Occipital lobe (tissue), 2 donors: Measurements from ENCODE around the gene AHNAK. TPM values are rescaled to one million over a fixed set of nuclear protein-coding genes. Genes with fewer than 3 reads are reported as not detected.

ENCODE experiments used
- DNase-seq: peaks from one replicate; lab custom pipeline; 2025; lab: John Stamatoyannopoulos, UW
- total RNA-seq: library from RNA; depleted of rRNA; stranded (reverse); fragments of >200 nt; gene quantifications from one replicate; pipeline ENCODE4 v1.2.3, GENCODE V29; 2014

Gene AHNAK
- total RNA-seq, 1 donor from 2014 or later = 18.6 TPM

GRCh38 chr11:62497132-62497801, 49.3 kb downstream of the AHNAK start:
- no peak for DNase-seq

GRCh38 chr11:62496676-62497075, 49.9 kb downstream of the AHNAK start:
- no peak for DNase-seq

- no peak for DNase-seq
Measured at GRCh38 chr11:62494246-62494645, 52.4 kb downstream of the AHNAK start.

- no peak for DNase-seq
Measured at GRCh38 chr11:62493801-62494200, 52.8 kb downstream of the AHNAK start.

- DNase-seq = no peak
Measured at GRCh38 chr11:62492586-62492985, 54.0 kb downstream of the AHNAK start.

GRCh38 chr11:62491571-62492329, 54.9 kb downstream of the AHNAK start:
- DNase-seq = no peak

- DNase-seq = no peak
Measured at GRCh38 chr11:62489204-62489603, 57.4 kb downstream of the AHNAK start.

GRCh38 chr11:62487738-62488551, 58.7 kb downstream of the AHNAK start:
- no peak for DNase-seq

- no peak for DNase-seq
Measured at GRCh38 chr11:62487136-62487535, 59.5 kb downstream of the AHNAK start.

GRCh38 chr11:62484352-62484751, 62.3 kb downstream of the AHNAK start:
- DNase-seq = no peak

- no peak for DNase-seq
Measured at GRCh38 chr11:62482753-62483152, 63.9 kb downstream of the AHNAK start.

GRCh38 chr11:62479631-62480201, 66.9 kb downstream of the AHNAK start:
- DNase-seq = no peak

- DNase-seq = no peak
Measured at GRCh38 chr11:62477927-62478326, 68.7 kb downstream of the AHNAK start.

GRCh38 chr11:62472063-62472884, 74.3 kb downstream of the AHNAK start:
- DNase-seq = no peak

- DNase-seq = no peak
Measured at GRCh38 chr11:62471603-62472002, 75.0 kb downstream of the AHNAK start.

GRCh38 chr11:62468577-62468976, 78.0 kb downstream of the AHNAK start:
- DNase-seq = no peak

- DNase-seq = no peak
Measured at GRCh38 chr11:62466444-62466843, 80.2 kb downstream of the AHNAK start.

GRCh38 chr11:62464655-62465054, 82.0 kb downstream of the AHNAK start:
- no peak for DNase-seq

GRCh38 chr11:62463121-62463542, 83.5 kb downstream of the AHNAK start:
- DNase-seq = no peak

- no peak for DNase-seq
Measured at GRCh38 chr11:62462508-62462892, 84.1 kb downstream of the AHNAK start.
